ENCODE data around the gene PSMB9. TPM values are rescaled to one million over a fixed set of nuclear protein-coding genes. Genes with fewer than 3 reads are reported as not detected.

The PSMB9 gene
- total and polyA plus RNA-seq, 9 of the 15 experiments (the other 6 are each of a cell fraction or from before 2014, with no cell fraction given) = 1.1 to 3.7 (median 2.4) TPM

DNA sequence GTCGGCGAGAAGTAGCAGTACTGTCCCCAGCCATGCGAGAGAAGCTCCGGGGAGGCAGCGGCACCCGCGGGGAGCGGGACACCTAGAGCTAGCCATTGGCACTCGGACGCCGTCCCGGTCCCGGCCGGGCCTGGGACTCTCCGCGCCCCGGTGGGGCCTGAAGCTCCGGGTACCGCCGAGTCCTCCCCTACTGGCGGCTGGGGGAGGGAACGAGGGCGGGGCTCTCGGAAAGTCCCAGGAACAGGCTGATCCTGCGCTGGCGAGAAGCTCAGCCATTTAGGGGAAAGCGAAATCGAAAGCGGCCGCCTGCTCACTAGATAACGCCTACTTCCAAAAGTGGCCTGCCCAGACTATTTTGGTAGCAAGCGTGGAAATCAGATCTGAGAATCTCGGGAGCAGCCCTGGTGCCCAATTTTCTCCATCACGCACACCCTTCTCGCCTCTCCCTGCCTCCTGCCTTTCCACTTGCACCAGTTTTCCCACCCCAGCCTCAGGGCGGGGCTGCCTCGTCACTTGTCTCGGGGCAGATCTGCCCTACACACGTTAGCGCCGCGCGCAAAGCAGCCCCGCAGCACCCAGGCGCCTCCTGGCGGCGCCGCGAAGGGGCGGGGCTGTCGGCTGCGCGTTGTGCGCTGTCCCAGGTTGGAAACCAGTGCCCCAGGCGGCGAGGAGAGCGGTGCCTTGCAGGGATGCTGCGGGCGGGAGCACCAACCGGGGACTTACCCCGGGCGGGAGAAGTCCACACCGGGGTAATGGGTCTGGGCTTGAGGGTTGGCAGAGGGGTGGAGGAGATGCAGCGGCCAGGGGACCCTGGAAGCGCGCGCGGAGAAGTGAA, at the start of gene PSMB9, which contains the start of gene TAP1 (continued):
- TF ChIP-seq MYC (IDR thresholded peaks at IDR 0.05; ENCODE audit: low read depth, low read length) = peak; percentile 88
- TF ChIP-seq MYC (CRISPR knock-in tag; IDR thresholded peaks at IDR 0.05; ENCODE audit: borderline replicate concordance, low read depth) = no peak; the same call in 1 of the 2 replicates
- no peak for TF ChIP-seq HNRNPK (IDR thresholded peaks at IDR 0.05; ENCODE audit: low read depth, low read length, poor library complexity, severe bottlenecking)
- TF ChIP-seq ZNF143 (CRISPR knock-in tag; IDR thresholded peaks at IDR 0.05) = no peak
- TF ChIP-seq, protein P1, sequence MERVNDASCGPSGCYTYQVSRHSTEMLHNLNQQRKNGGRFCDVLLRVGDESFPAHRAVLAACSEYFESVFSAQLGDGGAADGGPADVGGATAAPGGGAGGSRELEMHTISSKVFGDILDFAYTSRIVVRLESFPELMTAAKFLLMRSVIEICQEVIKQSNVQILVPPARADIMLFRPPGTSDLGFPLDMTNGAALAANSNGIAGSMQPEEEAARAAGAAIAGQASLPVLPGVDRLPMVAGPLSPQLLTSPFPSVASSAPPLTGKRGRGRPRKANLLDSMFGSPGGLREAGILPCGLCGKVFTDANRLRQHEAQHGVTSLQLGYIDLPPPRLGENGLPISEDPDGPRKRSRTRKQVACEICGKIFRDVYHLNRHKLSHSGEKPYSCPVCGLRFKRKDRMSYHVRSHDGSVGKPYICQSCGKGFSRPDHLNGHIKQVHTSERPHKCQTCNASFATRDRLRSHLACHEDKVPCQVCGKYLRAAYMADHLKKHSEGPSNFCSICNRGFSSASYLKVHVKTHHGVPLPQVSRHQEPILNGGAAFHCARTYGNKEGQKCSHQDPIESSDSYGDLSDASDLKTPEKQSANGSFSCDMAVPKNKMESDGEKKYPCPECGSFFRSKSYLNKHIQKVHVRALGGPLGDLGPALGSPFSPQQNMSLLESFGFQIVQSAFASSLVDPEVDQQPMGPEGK (CRISPR knock-in tag; IDR thresholded peaks at IDR 0.05; ENCODE audit: borderline replicate concordance) = 0 out of 2 replicates have a peak, but pooled peaks have one; percentile 37
- TF ChIP-seq SMARCA4 (IDR thresholded peaks at IDR 0.05) = peak; percentile 58; the same call in 1 of the 2 replicates
- TF ChIP-seq NFIC (IDR thresholded peaks at IDR 0.05) = no peak; the same call in 1 of the 2 replicates
- TF ChIP-seq ZKSCAN8 (CRISPR knock-in tag; IDR thresholded peaks at IDR 0.05) = no peak
- 0 out of 2 replicates have a peak, but pooled peaks have one; percentile 33 for TF ChIP-seq EP300 (IDR thresholded peaks at IDR 0.05; ENCODE audit: low read length)
- TF ChIP-seq CXXC5 (CRISPR knock-in tag; IDR thresholded peaks at IDR 0.05) = peak; percentile 96
- no peak for TF ChIP-seq ZNF146 (CRISPR knock-in tag; IDR thresholded peaks at IDR 0.05; ENCODE audit: unreplicated experiment)
- TF ChIP-seq E2F4 (CRISPR knock-in tag; IDR thresholded peaks at IDR 0.05; ENCODE audit: low read depth) = no peak
- peak; percentile 38; the same call in 1 of the 2 replicates for TF ChIP-seq ZBTB7A (IDR thresholded peaks at IDR 0.05; ENCODE audit: borderline replicate concordance, control insufficient read depth, low read depth, low read length)
- TF ChIP-seq BHLHE40 (IDR thresholded peaks at IDR 0.05; ENCODE audit: low read length) = peak; percentile 83
- peak; percentile 75 for TF ChIP-seq ATF1 (CRISPR knock-in tag; IDR thresholded peaks at IDR 0.05)
- TF ChIP-seq ATF1 (tag; IDR thresholded peaks at IDR 0.05) = peak; percentile 99
- TF ChIP-seq, protein P2, sequence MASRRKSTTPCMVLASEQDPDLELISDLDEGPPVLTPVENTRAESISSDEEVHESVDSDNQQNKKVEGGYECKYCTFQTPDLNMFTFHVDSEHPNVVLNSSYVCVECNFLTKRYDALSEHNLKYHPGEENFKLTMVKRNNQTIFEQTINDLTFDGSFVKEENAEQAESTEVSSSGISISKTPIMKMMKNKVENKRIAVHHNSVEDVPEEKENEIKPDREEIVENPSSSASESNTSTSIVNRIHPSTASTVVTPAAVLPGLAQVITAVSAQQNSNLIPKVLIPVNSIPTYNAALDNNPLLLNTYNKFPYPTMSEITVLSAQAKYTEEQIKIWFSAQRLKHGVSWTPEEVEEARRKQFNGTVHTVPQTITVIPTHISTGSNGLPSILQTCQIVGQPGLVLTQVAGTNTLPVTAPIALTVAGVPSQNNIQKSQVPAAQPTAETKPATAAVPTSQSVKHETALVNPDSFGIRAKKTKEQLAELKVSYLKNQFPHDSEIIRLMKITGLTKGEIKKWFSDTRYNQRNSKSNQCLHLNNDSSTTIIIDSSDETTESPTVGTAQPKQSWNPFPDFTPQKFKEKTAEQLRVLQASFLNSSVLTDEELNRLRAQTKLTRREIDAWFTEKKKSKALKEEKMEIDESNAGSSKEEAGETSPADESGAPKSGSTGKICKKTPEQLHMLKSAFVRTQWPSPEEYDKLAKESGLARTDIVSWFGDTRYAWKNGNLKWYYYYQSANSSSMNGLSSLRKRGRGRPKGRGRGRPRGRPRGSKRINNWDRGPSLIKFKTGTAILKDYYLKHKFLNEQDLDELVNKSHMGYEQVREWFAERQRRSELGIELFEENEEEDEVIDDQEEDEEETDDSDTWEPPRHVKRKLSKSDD (conservative IDR thresholded peaks at IDR 0.05; ENCODE audit: low read length) = 0 out of 2 replicates have a peak, but pooled peaks have one; percentile 20
- TF ChIP-seq HEY1 (CRISPR knock-in tag; IDR thresholded peaks at IDR 0.05; ENCODE audit: borderline replicate concordance) = no peak
- TF ChIP-seq RFX5 (IDR thresholded peaks at IDR 0.05; ENCODE audit: low read depth, low read length) = peak; percentile 99
- no peak for TF ChIP-seq HMBOX1 (IDR thresholded peaks at IDR 0.05)
- TF ChIP-seq HLTF (IDR thresholded peaks at IDR 0.05) = peak; percentile 41; the same call in 1 of the 2 replicates
- TF ChIP-seq MAX (CRISPR knock-in tag; IDR thresholded peaks at IDR 0.05) = peak; percentile 49; the same call in 1 of the 2 replicates

Data from K562 (cell line).